Muscle of leg (tissue), 11 donors: ENCODE results near the gene SLC7A1. TPM values are rescaled to one million over a fixed set of nuclear protein-coding genes. Genes with fewer than 3 reads are reported as not detected.

ENCODE experiments used
- DNase-seq: peaks from one replicate; pipeline ENCODE4 v3.0.0; 2013
- H3K27ac ChIP-seq: one replicate; pipeline ENCODE4 v1.5.1; 2013; ENCODE audit warnings: mild to moderate bottlenecking, low read length, control low read depth
- H3K27me3 ChIP-seq: one replicate; pipeline ENCODE4 v1.6.1; 2013; ENCODE audit warnings: low read length; ENCODE audit not compliant: control insufficient read depth, insufficient read depth
- H3K36me3 ChIP-seq: one replicate; pipeline ENCODE4 v1.6.1; 2013; ENCODE audit warnings: low read length; ENCODE audit not compliant: control insufficient read depth, insufficient read depth
- H3K4me1 ChIP-seq: one replicate; pipeline ENCODE4 v1.6.1; 2013; ENCODE audit warnings: low read length; ENCODE audit not compliant: control insufficient read depth, insufficient read depth
- H3K4me3 ChIP-seq: one replicate; pipeline ENCODE4 v1.5.1; 2013; ENCODE audit warnings: low read length, control low read depth
- H3K9me3 ChIP-seq: replicated peaks from 2 replicates; pipeline ENCODE4 v1.6.1; 2013; ENCODE audit warnings: low read depth, low read length; ENCODE audit not compliant: control insufficient read depth
- whole genome bisulfite sequencing: methylation state at CpG from one replicate; pipeline ENCODE4 v1.1.5; 2013; ENCODE audit warnings: missing lambda C conversion rate; ENCODE audit not compliant: insufficient coverage; 5-methylcytosine and 5-hydroxymethylcytosine counted together
- polyA plus RNA-seq, 8 donors: library from polyadenylated mRNA; unstranded; fragments of 120-200 nt; gene quantifications; one replicate each; pipeline versions ENCODE4 v1.2.1 to v1.2.3, GENCODE V29; 2013; ENCODE audit warnings: inconsistent platforms in 1 of 8, low replicate concordance in 1 of 8; ENCODE audit not compliant: insufficient read length in 8 of 8, insufficient read depth in 1 of 8
- total RNA-seq: library from RNA; stranded (reverse); fragments of 120-200 nt; gene quantifications from one replicate; pipeline ENCODE4 v1.2.4, GENCODE V29; 2013

SLC7A1 gene
- total and polyA plus RNA-seq, 9 donors = 3.6 to 12.5 (median 8.4) TPM

DNA sequence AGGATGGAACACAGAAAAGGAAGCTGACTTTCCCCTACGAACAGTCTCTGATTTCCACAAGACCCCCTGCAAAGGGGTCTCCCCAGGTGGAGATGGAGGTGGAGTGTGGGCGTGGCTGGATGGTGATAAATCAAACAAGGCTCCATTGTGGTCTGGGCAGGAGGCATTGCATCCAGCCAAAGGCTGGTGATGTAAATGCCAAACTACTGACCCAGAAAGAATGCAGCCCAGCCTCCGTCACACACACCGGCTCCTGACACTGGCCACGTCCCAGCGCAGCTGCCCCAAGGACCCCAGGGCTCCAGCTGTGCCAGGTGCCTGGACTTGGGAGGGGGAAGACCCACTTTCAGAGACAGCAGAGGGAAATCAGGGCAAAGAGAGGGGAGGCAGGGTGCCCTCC, 6.3 kb downstream of the SLC7A1 start:
- Histone ChIP-seq H3K4me1 (peaks cover 13% of the 10 kb centered on the region), H3K27me3 (no peaks in the 10 kb centered on the region), H3K9me3 (no peaks in the 10 kb centered on the region), H3K27ac (no peak overlapping the region), H3K4me3 (no peak overlapping the region), H3K36me3 (no peaks in the 10 kb centered on the region)
- no peak for DNase-seq
- 86% methylated on average over 4 of the region's 6 CpGs for WGBS

DNA sequence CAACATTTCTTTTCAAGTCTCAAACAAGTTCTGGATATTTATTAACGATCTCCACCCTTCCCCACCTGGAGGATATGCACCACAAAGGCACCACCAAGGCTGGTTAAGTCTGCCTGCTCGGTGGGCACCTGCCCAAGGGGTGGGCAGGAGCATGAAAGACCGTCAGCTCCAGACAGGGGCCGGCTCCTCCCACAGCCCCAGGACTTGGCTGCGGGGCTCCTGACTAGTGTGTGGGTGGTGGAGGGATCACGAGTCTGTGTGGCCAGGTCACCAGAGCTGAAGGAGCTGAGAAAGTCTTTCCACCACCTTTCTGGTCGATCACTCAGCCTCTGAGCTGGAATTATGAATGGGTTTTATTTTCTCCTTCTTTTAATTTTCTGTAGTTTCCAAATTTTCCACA, 7.8 kb downstream of the SLC7A1 start:
- no peak overlapping the region for H3K4me3 ChIP-seq
- DNase-seq = no peak
- no peaks in the 10 kb centered on the region for H3K27me3 ChIP-seq
- H3K36me3 ChIP-seq = no peaks in the 10 kb centered on the region
- no peaks in the 10 kb centered on the region for H3K9me3 ChIP-seq
- H3K27ac ChIP-seq = no peak overlapping the region
- 60% methylated on average over 2 of the region's 7 CpGs for WGBS
- peaks cover 11% of the 10 kb centered on the region for H3K4me1 ChIP-seq

DNA sequence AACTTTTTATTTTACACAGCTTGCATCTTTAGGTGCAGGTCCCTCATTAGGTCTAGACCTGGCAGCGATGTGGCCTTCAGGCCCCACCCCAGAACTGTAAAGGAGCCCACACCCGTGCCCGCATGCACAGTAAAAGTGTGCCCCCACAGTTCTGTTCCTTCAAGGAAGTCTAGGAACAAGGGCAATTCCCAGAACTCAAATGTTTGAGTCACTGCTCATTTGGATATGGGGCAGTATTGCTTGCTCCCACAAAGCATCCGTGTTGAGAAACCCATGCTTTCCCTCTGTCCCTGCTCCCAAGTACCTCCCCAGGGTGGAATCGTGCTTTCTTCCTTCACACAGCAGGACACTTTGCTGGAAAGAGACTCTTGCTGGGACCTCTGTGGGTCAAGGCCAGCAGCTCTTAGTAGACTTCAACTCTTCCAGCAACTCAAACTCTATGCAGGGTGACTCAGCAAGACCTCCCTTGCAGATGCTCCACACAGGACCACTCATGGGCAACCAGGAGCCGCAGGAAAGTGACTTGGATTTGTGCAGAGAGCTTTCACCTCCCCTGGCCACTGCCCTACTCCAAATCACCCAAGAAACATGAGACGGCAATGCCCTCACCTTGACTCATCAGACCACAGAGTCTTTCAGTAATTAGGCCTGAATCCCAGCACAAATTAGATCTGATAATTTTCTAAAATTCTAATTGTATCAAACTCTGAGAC, 12.3 kb downstream of the SLC7A1 start:
- H3K9me3 ChIP-seq = no peaks in the 10 kb centered on the region
- DNase-seq = no peak

DNA sequence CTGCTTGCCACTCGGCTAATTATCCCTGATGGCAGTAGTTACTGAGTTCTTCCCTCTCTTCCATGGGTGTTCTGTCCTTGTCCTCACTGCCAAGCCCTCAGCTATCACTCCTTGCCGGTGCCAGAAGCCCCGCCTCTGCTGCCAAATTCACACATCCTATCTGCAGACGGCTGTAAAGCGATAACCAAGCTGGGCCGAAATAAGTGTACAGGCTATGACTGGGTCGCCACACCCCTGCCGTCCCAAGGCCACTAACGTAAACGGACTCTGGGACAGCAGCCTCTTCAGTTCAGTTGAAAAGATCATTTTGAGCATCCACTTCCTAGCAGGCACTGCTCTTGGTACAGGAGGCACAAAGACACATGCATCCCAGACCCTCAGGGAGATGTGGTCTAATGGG, 13.3 kb downstream of the SLC7A1 start:
- 75% methylated on average over 10 of the region's 10 CpGs for WGBS
- DNase-seq = no peak
- Histone ChIP-seq H3K4me3 (no peak overlapping the region), H3K27ac (no peak overlapping the region), H3K36me3 (no peaks in the 10 kb centered on the region), H3K4me1 (peaks cover 14% of the 10 kb centered on the region), H3K9me3 (no peaks in the 10 kb centered on the region), H3K27me3 (no peaks in the 10 kb centered on the region)

More for the DNA sequence above, 12.3 kb downstream of the SLC7A1 start:
- Histone ChIP-seq H3K27ac (no peak overlapping the region), H3K27me3 (no peaks in the 10 kb centered on the region), H3K36me3 (no peaks in the 10 kb centered on the region), H3K4me1 (peaks cover 9% of the 10 kb centered on the region), H3K4me3 (no peak overlapping the region)
- 87% methylated on average over 7 of the region's 7 CpGs for WGBS

DNA sequence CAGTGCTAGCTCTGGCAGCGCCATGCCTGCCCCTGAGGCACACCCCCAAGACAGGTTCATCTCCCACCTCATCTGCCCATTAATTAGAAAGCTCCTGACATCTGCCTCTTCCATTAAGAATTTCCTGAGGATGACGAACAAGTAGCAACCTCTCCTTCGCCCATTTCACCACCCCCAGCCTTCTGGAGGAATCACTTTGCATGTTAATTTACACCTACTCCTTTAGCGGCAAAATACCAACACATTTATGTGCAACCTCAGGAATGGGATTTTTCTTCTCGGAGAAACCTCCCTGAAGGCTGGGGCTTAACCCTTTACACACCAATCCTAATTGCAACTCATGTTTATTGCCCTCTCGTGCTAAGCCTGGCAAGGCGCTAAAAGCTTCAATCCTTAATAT, 13.8 kb downstream of the SLC7A1 start:
- H3K27ac ChIP-seq = no peak overlapping the region

DNA sequence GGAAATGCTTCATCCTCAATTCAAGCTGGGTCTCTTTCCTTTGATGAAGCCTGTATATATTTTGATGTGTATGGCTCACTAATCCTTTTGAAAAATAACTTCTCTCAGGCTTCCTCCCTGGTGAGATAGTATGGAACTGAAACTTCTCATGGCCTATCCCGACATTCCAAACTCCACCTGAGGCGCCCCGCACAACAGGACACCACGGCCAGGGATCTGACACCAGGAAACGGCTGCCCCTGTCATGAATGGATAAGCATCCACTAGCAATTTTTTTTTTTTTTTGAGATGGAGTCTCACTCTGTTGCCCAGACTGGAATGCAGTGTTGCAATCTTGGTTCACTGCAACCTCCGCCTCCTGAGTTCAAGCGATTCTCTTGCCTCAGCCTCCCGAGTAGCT, 16.4 kb downstream of the SLC7A1 start:
- Histone ChIP-seq H3K4me1 (peaks cover 18% of the 10 kb centered on the region), H3K27ac (no peak overlapping the region), H3K4me3 (no peak overlapping the region), H3K36me3 (no peaks in the 10 kb centered on the region), H3K27me3 (no peaks in the 10 kb centered on the region), H3K9me3 (no peaks in the 10 kb centered on the region)
- 81% methylated on average over 4 of the region's 8 CpGs for WGBS
- DNase-seq = no peak

More for the DNA sequence above, 13.8 kb downstream of the SLC7A1 start:
- H3K9me3 ChIP-seq = no peaks in the 10 kb centered on the region
- H3K4me3 ChIP-seq = no peak overlapping the region
- no peak for DNase-seq
- 62% methylated on average over 5 of the region's 7 CpGs for WGBS
- peaks cover 17% of the 10 kb centered on the region for H3K4me1 ChIP-seq
- no peaks in the 10 kb centered on the region for H3K27me3 ChIP-seq
- no peaks in the 10 kb centered on the region for H3K36me3 ChIP-seq

DNA sequence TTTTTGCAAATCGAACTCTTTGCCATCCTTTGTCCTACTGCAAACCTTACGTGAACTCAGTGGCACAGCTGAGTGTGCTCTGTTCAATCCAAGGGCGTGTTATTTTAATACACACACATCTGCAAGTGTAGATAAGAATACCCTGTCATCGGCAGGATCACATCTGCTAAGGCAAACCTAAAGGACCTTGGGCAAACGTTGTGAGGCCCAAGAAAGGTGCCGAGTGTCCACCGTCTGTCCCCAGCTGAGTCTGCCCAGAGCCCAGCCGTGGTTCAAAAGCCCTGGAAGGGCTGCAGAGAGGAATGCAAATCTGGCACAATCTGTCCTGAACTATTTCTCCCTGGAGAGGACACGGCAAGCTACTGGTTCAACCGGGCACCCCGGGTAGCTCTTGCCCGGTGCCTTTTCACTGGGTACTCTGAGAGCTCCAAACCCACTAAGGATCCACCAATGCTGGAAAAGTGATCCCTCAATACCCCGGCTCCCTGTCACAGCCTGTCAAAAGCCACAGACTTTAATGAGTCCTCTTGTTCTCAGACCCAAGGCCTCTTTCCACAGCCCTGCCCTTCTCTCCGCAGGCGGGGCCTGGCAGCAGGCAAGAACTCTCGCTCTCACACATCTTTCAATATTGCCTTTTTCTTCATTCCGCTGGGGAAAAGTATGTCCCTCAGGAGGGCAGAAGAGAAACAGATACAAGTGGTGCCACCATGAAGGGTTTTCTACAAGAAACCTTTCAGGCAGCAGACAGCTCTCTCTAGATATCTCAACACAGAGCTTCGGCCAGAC, 17.0 kb downstream of the SLC7A1 start:
- no peak for DNase-seq

DNA sequence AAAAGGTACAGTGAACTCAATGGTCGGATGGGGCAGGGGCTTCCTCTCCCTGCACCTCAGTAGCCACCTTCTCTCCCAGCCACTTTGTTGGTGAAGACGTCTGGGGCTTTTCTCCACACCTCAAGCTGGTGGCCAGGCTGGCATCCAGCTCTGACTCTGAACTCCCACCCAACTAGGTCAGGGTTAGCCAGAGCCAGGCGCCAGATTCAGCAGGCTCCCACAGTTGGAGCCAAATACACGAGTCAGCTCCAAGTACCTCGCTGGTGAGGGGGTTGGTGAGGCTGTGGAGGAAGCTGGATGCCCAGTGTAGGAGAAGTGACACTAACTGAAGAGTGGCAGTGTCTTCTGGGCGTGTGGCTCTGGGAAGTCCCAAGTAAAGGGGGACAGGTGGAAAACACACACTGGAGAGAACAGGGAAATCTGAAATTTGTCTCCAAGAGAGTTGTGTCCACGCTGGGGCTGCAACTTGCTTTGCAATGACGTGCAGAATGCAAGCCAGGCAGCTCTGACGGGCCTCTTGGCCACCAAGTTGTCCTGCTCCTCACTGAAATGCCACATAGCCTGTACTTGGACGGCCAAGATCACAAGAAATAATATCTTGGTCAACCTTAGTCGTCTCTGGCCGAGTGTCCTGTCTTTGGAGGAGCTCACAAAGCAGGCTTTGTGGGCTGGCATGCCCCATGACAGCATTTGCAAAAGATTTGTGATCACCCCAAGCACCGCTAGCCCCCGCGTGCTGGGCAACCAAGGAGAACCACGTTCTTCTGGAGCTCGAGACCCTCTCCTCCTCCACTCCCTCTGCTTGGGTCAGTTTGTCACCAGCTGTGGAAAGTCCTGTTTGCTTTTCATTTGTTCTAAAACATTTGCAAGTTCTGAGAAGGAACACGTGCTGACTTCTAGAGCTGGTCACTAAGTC, 18.1 kb downstream of the SLC7A1 start:
- Histone ChIP-seq H3K9me3 (no peaks in the 10 kb centered on the region), H3K4me3 (no peak overlapping the region), H3K27ac (no peak overlapping the region), H3K4me1 (peaks cover 29% of the 10 kb centered on the region), H3K36me3 (no peaks in the 10 kb centered on the region), H3K27me3 (no peaks in the 10 kb centered on the region)
- DNase-seq = no peak
- WGBS = 84% methylated on average over 11 of the region's 18 CpGs

More for the DNA sequence above, 17.0 kb downstream of the SLC7A1 start:
- Histone ChIP-seq H3K27me3 (no peaks in the 10 kb centered on the region), H3K36me3 (no peaks in the 10 kb centered on the region), H3K9me3 (no peaks in the 10 kb centered on the region), H3K4me1 (peaks cover 21% of the 10 kb centered on the region), H3K4me3 (no peak overlapping the region), H3K27ac (no peak overlapping the region)
- 73% methylated on average over 14 of the region's 18 CpGs for WGBS

DNA sequence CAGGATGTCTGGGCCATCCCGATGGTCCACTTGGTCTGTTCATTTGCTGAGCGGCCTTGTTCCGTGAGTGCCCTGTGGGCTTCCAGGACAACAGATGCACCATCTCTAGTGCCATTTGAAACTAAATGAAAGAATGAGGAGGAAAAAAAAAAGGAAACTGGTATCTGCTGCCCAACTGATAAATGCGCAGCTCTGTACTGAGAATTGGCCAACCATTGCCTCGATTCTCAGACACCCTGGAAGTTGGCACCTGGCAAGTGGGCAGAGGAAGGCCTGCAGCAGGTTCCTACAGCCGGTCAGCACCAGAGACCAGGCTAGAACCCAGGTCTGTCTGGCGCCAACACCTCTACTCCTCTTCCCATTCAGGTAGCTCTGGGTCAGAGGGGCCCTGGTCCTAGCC, 18.9 kb downstream of the SLC7A1 start:
- Histone ChIP-seq H3K27ac (no peak overlapping the region), H3K4me3 (no peak overlapping the region), H3K4me1 (peaks cover 29% of the 10 kb centered on the region), H3K36me3 (no peaks in the 10 kb centered on the region), H3K27me3 (no peaks in the 10 kb centered on the region), H3K9me3 (no peaks in the 10 kb centered on the region)
- 96% methylated on average over 6 of the region's 7 CpGs for WGBS
- DNase-seq = no peak

DNA sequence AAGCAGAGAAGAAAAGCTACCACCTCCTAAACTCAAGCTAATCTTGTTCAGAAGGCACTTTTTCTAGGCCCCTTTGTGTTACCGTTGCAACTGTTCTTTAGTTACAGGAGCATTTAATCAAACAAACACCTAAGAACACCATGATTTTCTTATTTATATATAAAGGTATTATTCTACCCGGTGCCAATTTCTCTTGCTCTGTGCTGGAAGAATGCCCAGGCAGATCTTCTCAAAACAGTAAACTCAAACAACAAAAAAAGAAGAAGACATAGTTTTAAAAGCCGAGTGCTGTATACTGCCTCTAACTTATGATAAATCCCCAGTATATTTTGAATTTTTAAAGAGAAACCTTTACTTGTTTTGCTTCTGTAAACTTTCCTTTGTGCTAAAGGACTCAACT, 20.4 kb downstream of the SLC7A1 start:
- peaks cover 29% of the 10 kb centered on the region for H3K4me1 ChIP-seq
- no CpG with 5 or more reads among the region's 3 CpGs for WGBS
- H3K4me3 ChIP-seq = no peak overlapping the region
- H3K27ac ChIP-seq = no peak overlapping the region
- peaks cover under 1% of the 10 kb centered on the region for H3K36me3 ChIP-seq
- no peaks in the 10 kb centered on the region for H3K9me3 ChIP-seq
- no peak for DNase-seq
- no peaks in the 10 kb centered on the region for H3K27me3 ChIP-seq
